Transverse colon (tissue), 4 donors: ENCODE data around the gene RNF144B.
"Not testable (repeated sequence)": the region's sequence is repeated elsewhere in the genome, so short reads cannot be mapped to it uniquely, and the experiment has no call there.

Experiments
- CTCF ChIP-seq, 5 experiments: fragments of 200-600 bp in 3 of 5; fragments of 450-650 bp in 2 of 5; sonication (generic) in 3 of 5; IDR thresholded peaks; 1 replicate in 2 of 5; 2 replicates in 3 of 5; pipeline ENCODE4 v1.5.1; 2016 to 2017; ENCODE audit warnings: antibody characterized with exemption in 5 of 5, inconsistent platforms in 3 of 5, mild to moderate bottlenecking in 2 of 5, moderate library complexity in 1 of 5
- POLR2A ChIP-seq: fragments of 450-650 bp; IDR thresholded peaks from one replicate; pipeline ENCODE4 v1.6.1; 2016; ENCODE audit warnings: antibody characterized with exemption, mild to moderate bottlenecking, moderate library complexity
- POLR2AphosphoS5 ChIP-seq, 3 donors: sonication (generic); formaldehyde crosslinking; IDR thresholded peaks; one replicate each; pipeline ENCODE4 v1.6.1; 2016; ENCODE audit warnings: antibody characterized with exemption in 3 of 3

GRCh38 chr6:18458086-18458485 lies 70.9 kb downstream of the RNF144B start:
- TF ChIP-seq CTCF (IDR thresholded peaks at IDR 0.05); POLR2AphosphoS5 (IDR thresholded peaks at IDR 0.05); POLR2A: not testable (repeated sequence)
